ENCODE measurements around the gene OXA1L. TPM values are rescaled to one million over a fixed set of nuclear protein-coding genes. Genes with fewer than 3 reads are reported as not detected.
A peak's percentile ranks its signal among the peaks of the same experiment; 100 is the strongest.

OXA1L gene
- total and polyA plus RNA-seq, 8 donors: 92.5 to 153 (median 142) TPM

GRCh38 chr14:22768947-22769346 lies 2.5 kb downstream of the OXA1L start:
- ATAC-seq: no peak
- H3K9me3 ChIP-seq: no peaks in the 10 kb centered on the region
- peaks cover 12 to 34% of the 10 kb centered on the region in 2 donors for H3K4me1 ChIP-seq
- intact Hi-C loops (cut with DNase I): no loop called here
- DNase-seq: no peak
- H3K27me3 ChIP-seq: no peaks in the 10 kb centered on the region
- H3K4me3 ChIP-seq: no peak overlapping the region
- peaks cover 5 to 61% of the 10 kb centered on the region in 2 donors for H3K36me3 ChIP-seq
- no peak overlapping the region for H3K27ac ChIP-seq
- TF ChIP-seq, protein P1, sequence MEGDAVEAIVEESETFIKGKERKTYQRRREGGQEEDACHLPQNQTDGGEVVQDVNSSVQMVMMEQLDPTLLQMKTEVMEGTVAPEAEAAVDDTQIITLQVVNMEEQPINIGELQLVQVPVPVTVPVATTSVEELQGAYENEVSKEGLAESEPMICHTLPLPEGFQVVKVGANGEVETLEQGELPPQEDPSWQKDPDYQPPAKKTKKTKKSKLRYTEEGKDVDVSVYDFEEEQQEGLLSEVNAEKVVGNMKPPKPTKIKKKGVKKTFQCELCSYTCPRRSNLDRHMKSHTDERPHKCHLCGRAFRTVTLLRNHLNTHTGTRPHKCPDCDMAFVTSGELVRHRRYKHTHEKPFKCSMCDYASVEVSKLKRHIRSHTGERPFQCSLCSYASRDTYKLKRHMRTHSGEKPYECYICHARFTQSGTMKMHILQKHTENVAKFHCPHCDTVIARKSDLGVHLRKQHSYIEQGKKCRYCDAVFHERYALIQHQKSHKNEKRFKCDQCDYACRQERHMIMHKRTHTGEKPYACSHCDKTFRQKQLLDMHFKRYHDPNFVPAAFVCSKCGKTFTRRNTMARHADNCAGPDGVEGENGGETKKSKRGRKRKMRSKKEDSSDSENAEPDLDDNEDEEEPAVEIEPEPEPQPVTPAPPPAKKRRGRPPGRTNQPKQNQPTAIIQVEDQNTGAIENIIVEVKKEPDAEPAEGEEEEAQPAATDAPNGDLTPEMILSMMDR (IDR thresholded peaks at IDR 0.05): no peak

GRCh38 chr14:22769369-22769768 lies 2.9 kb downstream of the OXA1L start:
- H3K4me3 ChIP-seq: no peak overlapping the region
- peaks cover 5 to 65% of the 10 kb centered on the region in 2 donors for H3K36me3 ChIP-seq
- intact Hi-C loops (cut with DNase I): no loop called here
- TF ChIP-seq, protein P1 (IDR thresholded peaks at IDR 0.05): no peak
- peaks cover 12 to 34% of the 10 kb centered on the region in 2 donors for H3K4me1 ChIP-seq
- no peak for DNase-seq
- no peak for ATAC-seq
- no peaks in the 10 kb centered on the region for H3K27me3 ChIP-seq
- H3K27ac ChIP-seq: no peak overlapping the region
- no peaks in the 10 kb centered on the region for H3K9me3 ChIP-seq

- ATAC-seq (no peak), DNase-seq (no peak)
- peaks cover 5 to 78% of the 10 kb centered on the region in 2 donors for H3K36me3 ChIP-seq
Observed at GRCh38 chr14:22770481-22771187, 4.1 kb downstream of the OXA1L start.

DNA sequence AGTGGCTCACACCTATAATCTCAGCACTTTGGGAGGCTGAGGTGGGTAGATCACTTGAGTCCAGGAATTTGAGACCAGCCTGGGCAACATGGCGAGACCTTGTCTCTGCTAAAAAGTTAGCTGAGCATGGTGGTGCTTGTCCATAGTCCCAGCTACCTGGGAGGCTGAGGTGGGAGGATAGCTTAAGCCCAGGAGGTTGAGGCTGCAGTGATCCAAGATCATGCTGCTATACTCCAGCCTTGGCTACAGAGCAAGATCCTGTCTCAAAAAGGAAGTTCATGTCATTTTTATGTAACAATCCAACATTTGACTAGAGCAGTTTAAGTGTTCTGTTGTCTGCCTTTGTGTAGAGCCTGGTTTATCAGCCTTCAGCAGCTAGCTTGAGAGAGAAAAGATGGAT lies 6.2 kb downstream of the OXA1L start:
- Histone ChIP-seq H3K4me1 (peaks cover 5 to 22% of the 10 kb centered on the region in 2 donors), H3K9me3 (no peaks in the 10 kb centered on the region), H3K4me3 (no peak overlapping the region), H3K27ac (peak overlapping the region; percentile 13 to 28), H3K27me3 (no peaks in the 10 kb centered on the region), H3K36me3 (peaks cover 5 to 85% of the 10 kb centered on the region in 2 donors)
- no peak for DNase-seq
- TF ChIP-seq, protein P1 (IDR thresholded peaks at IDR 0.05): no peak
- intact Hi-C loops (cut with DNase I): no loop called here
- ATAC-seq: peak; percentile 26

More at GRCh38 chr14:22770481-22771187, 4.1 kb downstream of the OXA1L start:
- intact Hi-C loops (cut with DNase I): no loop called here
- H3K9me3 ChIP-seq: no peaks in the 10 kb centered on the region
- H3K4me1 ChIP-seq: peaks cover 12 to 32% of the 10 kb centered on the region in 2 donors
- H3K27me3 ChIP-seq: no peaks in the 10 kb centered on the region
- no peak overlapping the region for H3K4me3 ChIP-seq
- H3K27ac ChIP-seq: no peak overlapping the region
- TF ChIP-seq, protein P1 (IDR thresholded peaks at IDR 0.05): no peak

- intact Hi-C loops (cut with DNase I): no loop called here
Observed at GRCh38 chr14:22773162-22774010, 6.9 kb downstream of the OXA1L start.

More at GRCh38 chr14:22773162-22774010, 6.9 kb downstream of the OXA1L start:
- DNase-seq (no peak), ATAC-seq (no peak)
- Histone ChIP-seq H3K4me3 (no peak overlapping the region), H3K36me3 (peaks cover 5 to 79% of the 10 kb centered on the region in 2 donors), H3K27me3 (no peaks in the 10 kb centered on the region), H3K27ac (peak overlapping the region; percentile 13 to 28), H3K9me3 (no peaks in the 10 kb centered on the region), H3K4me1 (peaks cover 0 to 21% of the 10 kb centered on the region in 2 donors)
- TF ChIP-seq, protein P1 (IDR thresholded peaks at IDR 0.05): no peak
